IMR-90 (cell line): ENCODE results near the gene NFRKB. TPM values are rescaled to one million over a fixed set of nuclear protein-coding genes. Genes with fewer than 3 reads are reported as not detected.

Experiments
- polyA plus RNA-seq, 3 experiments: library from polyadenylated mRNA; depleted of rRNA; stranded (reverse); fragments of >200 nt; gene quantifications; 2 replicates each; pipeline ENCODE4 v1.2.3, GENCODE V29; 2012; ENCODE audit warnings: low replicate concordance in 1 of 3
- total RNA-seq: library from RNA; depleted of rRNA; stranded (reverse); fragments of >200 nt; gene quantifications from 2 replicates; pipeline ENCODE4 v1.2.3, GENCODE V29; 2012; rRNA removed

Gene NFRKB
- total and polyA plus RNA-seq, 2 of the 4 experiments (the other 2 are of a cell fraction), result 15.2 to 28.9 TPM

Other genes with a start within 250 kb of the NFRKB start
- gene TMEM45B, start 79.7 kb downstream of the NFRKB start, total RNA-seq, result not detected in 2 replicates
- gene TMEM45B, start 79.7 kb downstream of the NFRKB start, polyA plus RNA-seq (2012; rRNA removed), result not detected in 2 replicates
- gene PRDM10, start 107.3 kb upstream of the NFRKB start, total RNA-seq, result 6.5 and 6.7 TPM in 2 replicates
- gene PRDM10, start 107.3 kb upstream of the NFRKB start, polyA plus RNA-seq (2012; rRNA removed), result 3.1 and 4.5 TPM in 2 replicates
- 127 and 134 TPM in 2 replicates for gene APLP2, start 174.3 kb upstream of the NFRKB start, total RNA-seq
- 210 and 235 TPM in 2 replicates for gene APLP2, start 174.3 kb upstream of the NFRKB start, polyA plus RNA-seq (2012; rRNA removed)